H1 (cell line): ENCODE measurements around the gene DPP10.

Experiments used
- BRCA1 ChIP-seq: IDR thresholded peaks from 2 replicates; pipeline ENCODE4 v1.6.1; 2012; ENCODE audit warnings: low read depth, low read length, improper control_type of control experiment
- EP300 ChIP-seq, 2 experiments: IDR thresholded peaks; 1 replicate in 1 of 2; 2 replicates in 1 of 2; pipeline ENCODE4 v1.6.1; 2011 to 2012; ENCODE audit warnings: low read depth in 2 of 2, low read length in 2 of 2, mild to moderate bottlenecking in 2 of 2, borderline replicate concordance in 1 of 2, inconsistent platforms in 1 of 2, moderate library complexity in 1 of 2
- EZH2 ChIP-seq: fragments of 200-600 bp; sonication (generic); IDR thresholded peaks from 2 replicates; pipeline ENCODE4 v1.7.1; 2012; ENCODE audit warnings: low read depth, mild to moderate bottlenecking, moderate library complexity, low read length, inconsistent platforms; ENCODE audit not compliant: severe bottlenecking
- HDAC2 ChIP-seq, 2 experiments: fragments of 300-600 bp in 1 of 2; sonication (generic) in 1 of 2; IDR thresholded peaks; 2 replicates each; pipeline ENCODE4 v1.6.1; 2011 to 2012; ENCODE audit warnings: low read depth in 2 of 2, low read length in 2 of 2, mild to moderate bottlenecking in 2 of 2, moderate library complexity in 2 of 2, borderline replicate concordance in 1 of 2, inconsistent platforms in 1 of 2
- JUND ChIP-seq: IDR thresholded peaks from 2 replicates; pipeline ENCODE4 v1.6.1; 2011; ENCODE audit warnings: mild to moderate bottlenecking, improper control_type of control experiment, low read length
- RAD21 ChIP-seq, 2 experiments: IDR thresholded peaks in 1 of 2; conservative IDR thresholded peaks in 1 of 2; 2 replicates each; pipeline ENCODE4 v1.6.1; 2011; ENCODE audit warnings: low read depth in 2 of 2, low read length in 2 of 2, improper control_type of control experiment in 1 of 2, inconsistent platforms in 1 of 2, mild to moderate bottlenecking in 1 of 2, moderate library complexity in 1 of 2
- SUZ12 ChIP-seq: fragments of 200-600 bp; sonication (generic); IDR thresholded peaks from 2 replicates; pipeline ENCODE4 v1.6.1; 2012; ENCODE audit warnings: mild to moderate bottlenecking, inconsistent platforms, low read length, moderate library complexity, mixed read lengths
- TCF12 ChIP-seq: IDR thresholded peaks from 2 replicates; pipeline ENCODE4 v1.6.1; 2011; ENCODE audit warnings: low read depth, mild to moderate bottlenecking, low read length
- TF ChIP-seq, protein P1 (sequence below), 3 experiments: IDR thresholded peaks; 1 replicate in 2 of 3; 2 replicates in 1 of 3; pipeline versions ENCODE4 v1.5.1 to v1.6.1; 2011; ENCODE audit warnings: low read length in 3 of 3, mild to moderate bottlenecking in 3 of 3, inconsistent platforms in 2 of 3, low read depth in 1 of 3, moderate library complexity in 1 of 3; ENCODE audit not compliant: insufficient read depth in 1 of 3; ENCODE audit errors: control extremely low read depth in 1 of 3

GRCh38 chr2:115071534-115071933 lies 629.1 kb downstream of the DPP10 start:
- TF ChIP-seq EZH2 (no peak), TCF12 (no peak), HDAC2 (IDR thresholded peaks at IDR 0.05; ENCODE audit: borderline replicate concordance in 1 of 2, low read depth in 2 of 2, low read length in 2 of 2) (no peak), EP300 (IDR thresholded peaks at IDR 0.05; ENCODE audit: borderline replicate concordance in 1 of 2, low read depth in 2 of 2, low read length in 2 of 2) (no peak), SUZ12 (no peak), BRCA1 (no peak), RAD21 (IDR thresholded peaks at IDR 0.05 in 1 of 2, conservative IDR thresholded peaks at IDR 0.05 in 1 of 2; ENCODE audit: low read depth in 2 of 2, low read length in 2 of 2) (no peak), JUND (no peak)
- TF ChIP-seq, protein P1, sequence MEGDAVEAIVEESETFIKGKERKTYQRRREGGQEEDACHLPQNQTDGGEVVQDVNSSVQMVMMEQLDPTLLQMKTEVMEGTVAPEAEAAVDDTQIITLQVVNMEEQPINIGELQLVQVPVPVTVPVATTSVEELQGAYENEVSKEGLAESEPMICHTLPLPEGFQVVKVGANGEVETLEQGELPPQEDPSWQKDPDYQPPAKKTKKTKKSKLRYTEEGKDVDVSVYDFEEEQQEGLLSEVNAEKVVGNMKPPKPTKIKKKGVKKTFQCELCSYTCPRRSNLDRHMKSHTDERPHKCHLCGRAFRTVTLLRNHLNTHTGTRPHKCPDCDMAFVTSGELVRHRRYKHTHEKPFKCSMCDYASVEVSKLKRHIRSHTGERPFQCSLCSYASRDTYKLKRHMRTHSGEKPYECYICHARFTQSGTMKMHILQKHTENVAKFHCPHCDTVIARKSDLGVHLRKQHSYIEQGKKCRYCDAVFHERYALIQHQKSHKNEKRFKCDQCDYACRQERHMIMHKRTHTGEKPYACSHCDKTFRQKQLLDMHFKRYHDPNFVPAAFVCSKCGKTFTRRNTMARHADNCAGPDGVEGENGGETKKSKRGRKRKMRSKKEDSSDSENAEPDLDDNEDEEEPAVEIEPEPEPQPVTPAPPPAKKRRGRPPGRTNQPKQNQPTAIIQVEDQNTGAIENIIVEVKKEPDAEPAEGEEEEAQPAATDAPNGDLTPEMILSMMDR (IDR thresholded peaks at IDR 0.05; ENCODE audit: control extremely low read depth in 1 of 3, insufficient read depth in 1 of 3, low read depth in 1 of 3, low read length in 3 of 3), result no peak
